GM23338 (cell line): ENCODE results near the gene CIDEA. TPM values are rescaled to one million over a fixed set of nuclear protein-coding genes. Genes with fewer than 3 reads are reported as not detected.
A peak's percentile ranks its signal among the peaks of the same experiment; 100 is the strongest.

ENCODE experiments used
- ATAC-seq: fragments of 200-7000 bp; cut with Tn5 transposase; 3 replicates; pipeline ENCODE4 v1.9.1; 2020
- DNase-seq: peaks from one replicate; pipeline ENCODE4 v3.0.0-alpha.2; 2015; ENCODE audit warnings: low spot score
- H2AFZ ChIP-seq: fragments of 200-600 bp; sonication (generic); 2 replicates; pipeline ENCODE4 v1.8.0; 2016; ENCODE audit warnings: antibody characterized with exemption, mild to moderate bottlenecking, moderate library complexity
- H3F3A ChIP-seq: fragments of 200-600 bp; sonication (generic); replicated peaks from 2 replicates; pipeline ENCODE4 v1.8.0; 2017; ENCODE audit warnings: antibody characterized with exemption, mixed run types, low read depth
- H3K27ac ChIP-seq: fragments of 200-600 bp; sonication (generic); 2 replicates; pipeline ENCODE4 v1.6.1; 2016; ENCODE audit warnings: low read depth
- H3K27me3 ChIP-seq: fragments of 200-600 bp; sonication (generic); 2 replicates; pipeline ENCODE4 v1.8.0; 2016; ENCODE audit warnings: mild to moderate bottlenecking, mixed run types, moderate library complexity; ENCODE audit not compliant: insufficient read depth
- H3K36me3 ChIP-seq: fragments of 200-600 bp; sonication (generic); 2 replicates; pipeline ENCODE4 v1.8.0; 2016; ENCODE audit warnings: mild to moderate bottlenecking; ENCODE audit not compliant: insufficient read depth
- H3K4me1 ChIP-seq: fragments of 200-600 bp; sonication (generic); 2 replicates; pipeline ENCODE4 v1.8.0; 2016; ENCODE audit warnings: mild to moderate bottlenecking, moderate library complexity; ENCODE audit not compliant: insufficient read depth
- H3K4me2 ChIP-seq: fragments of 200-600 bp; sonication (generic); 2 replicates; pipeline ENCODE4 v1.7.1; 2017; ENCODE audit warnings: mixed run types
- H3K4me3 ChIP-seq: fragments of 200-600 bp; sonication (generic); 2 replicates; pipeline ENCODE4 v1.6.1; 2016; ENCODE audit warnings: mixed run types
- H3K79me2 ChIP-seq: fragments of 200-600 bp; sonication (generic); replicated peaks from 2 replicates; pipeline ENCODE4 v1.8.0; 2017; ENCODE audit warnings: mild to moderate bottlenecking; ENCODE audit not compliant: insufficient read depth
- H3K9me2 ChIP-seq: fragments of 200-600 bp; sonication (generic); 2 replicates; pipeline ENCODE4 v1.8.0; 2017; ENCODE audit not compliant: insufficient read depth
- H4K20me1 ChIP-seq: fragments of 200-600 bp; sonication (generic); replicated peaks from 2 replicates; pipeline ENCODE4 v1.8.0; 2017; ENCODE audit warnings: mild to moderate bottlenecking; ENCODE audit not compliant: insufficient read depth
- H3K27ac Mint-ChIP-seq: 2 replicates; pipeline ENCODE4 v1.8.0; 2020; ENCODE audit warnings: inconsistent platforms, mild to moderate bottlenecking, moderate library complexity, mixed read lengths
- H3K27me3 Mint-ChIP-seq: 3 replicates; pipeline ENCODE4 v1.8.0; 2022; ENCODE audit warnings: low read depth, mild to moderate bottlenecking, moderate library complexity, mixed read lengths, inconsistent platforms; ENCODE audit not compliant: insufficient read depth, poor library complexity
- H3K36me3 Mint-ChIP-seq: 3 replicates; pipeline ENCODE4 v1.8.0; 2021; ENCODE audit warnings: low read depth, mild to moderate bottlenecking, inconsistent platforms, moderate library complexity, mixed read lengths
- H3K4me1 Mint-ChIP-seq: 3 replicates; pipeline ENCODE4 v1.8.0; 2020; ENCODE audit warnings: mild to moderate bottlenecking, inconsistent platforms, mixed read lengths
- H3K4me3 Mint-ChIP-seq: 3 replicates; pipeline ENCODE4 v1.8.0; 2021; ENCODE audit warnings: moderate library complexity, mild to moderate bottlenecking, inconsistent platforms, mixed read lengths
- H3K9me3 Mint-ChIP-seq: 3 replicates; pipeline ENCODE4 v1.8.0; 2020; ENCODE audit warnings: moderate library complexity, mild to moderate bottlenecking, inconsistent platforms, mixed read lengths
- CREB1 ChIP-seq: fragments of 250-450 bp; sonication (Bioruptor Pico); IDR thresholded peaks from 2 replicates; pipeline ENCODE4 v1.5.0; 2020; ENCODE audit warnings: low read depth, mild to moderate bottlenecking, moderate library complexity
- EZH2 ChIP-seq: fragments of 200-600 bp; sonication (generic); IDR thresholded peaks from one replicate; pipeline ENCODE4 v1.8.0; 2017; ENCODE audit warnings: antibody characterized with exemption, mild to moderate bottlenecking, low read depth; ENCODE audit not compliant: unreplicated experiment
- EZH2phosphoT487 ChIP-seq: fragments of 200-600 bp; sonication (generic); IDR thresholded peaks from one replicate; pipeline ENCODE4 v1.8.1; 2018; ENCODE audit warnings: antibody characterized with exemption; ENCODE audit not compliant: unreplicated experiment
- JUNB ChIP-seq: IDR thresholded peaks from one replicate; pipeline ENCODE4 v1.6.1; 2016; ENCODE audit warnings: antibody characterized with exemption; ENCODE audit not compliant: unreplicated experiment
- NANOG ChIP-seq: IDR thresholded peaks from 2 replicates; pipeline ENCODE4 v1.6.1; 2016; ENCODE audit warnings: antibody characterized with exemption, borderline replicate concordance
- POLR2AphosphoS5 ChIP-seq: IDR thresholded peaks from 2 replicates; pipeline ENCODE4 v1.6.1; 2016; ENCODE audit warnings: antibody characterized with exemption, low read depth
- STAT1 ChIP-seq: IDR thresholded peaks from one replicate; pipeline ENCODE4 v1.6.1; 2016; ENCODE audit warnings: antibody characterized with exemption; ENCODE audit not compliant: unreplicated experiment
- ZNF114 ChIP-seq: fragments of 250-450 bp; sonication (Bioruptor Pico); IDR thresholded peaks from 2 replicates; pipeline ENCODE4 v1.5.0; 2020; ENCODE audit warnings: mild to moderate bottlenecking, moderate library complexity
- ZNF331 ChIP-seq: fragments of 250-450 bp; sonication (Bioruptor Pico); IDR thresholded peaks from 2 replicates; pipeline ENCODE4 v1.5.0; 2020; ENCODE audit warnings: low read depth, mild to moderate bottlenecking, moderate library complexity
- polyA plus RNA-seq: library from polyadenylated mRNA; unstranded; fragments of >200 nt; fragmentation: Nextera tagmentation; extraction: Ambion mirVana; gene quantifications from 2 replicates; pipeline ENCODE4 v1.2.1, GENCODE V29; 2016
- total RNA-seq: library from RNA; depleted of rRNA; stranded (reverse); fragments of >200 nt; shearing (Covaris generic); gene quantifications from 2 replicates; pipeline ENCODE4 v1.2.3, GENCODE V29; 2014
- TF ChIP-seq, protein P1 (sequence below): IDR thresholded peaks from 2 replicates; pipeline ENCODE4 v1.6.1; 2016; ENCODE audit warnings: antibody characterized with exemption
- TF ChIP-seq, protein P2 (sequence below): fragments of 250-450 bp; sonication (Bioruptor Pico); IDR thresholded peaks from 2 replicates; pipeline ENCODE4 v1.5.0; 2020; ENCODE audit warnings: mild to moderate bottlenecking, moderate library complexity
- TF ChIP-seq, protein P3 (sequence below): IDR thresholded peaks from one replicate; pipeline ENCODE4 v1.6.1; 2018; ENCODE audit warnings: antibody characterized with exemption; ENCODE audit not compliant: unreplicated experiment
- TF ChIP-seq, protein P4 (sequence below), 2 experiments: fragments of 200-600 bp in 1 of 2; sonication (generic) in 1 of 2; conservative IDR thresholded peaks; 2 replicates each; pipeline versions ENCODE4 v1.5.1 to v1.6.1; 2016 to 2017; ENCODE audit warnings: antibody characterized with exemption in 2 of 2, low read depth in 2 of 2, mild to moderate bottlenecking in 2 of 2, moderate library complexity in 1 of 2

The CIDEA gene
- total and polyA plus RNA-seq, 2 experiments from 2014 or later = 0.45 TPM; not detected in 1

DNA sequence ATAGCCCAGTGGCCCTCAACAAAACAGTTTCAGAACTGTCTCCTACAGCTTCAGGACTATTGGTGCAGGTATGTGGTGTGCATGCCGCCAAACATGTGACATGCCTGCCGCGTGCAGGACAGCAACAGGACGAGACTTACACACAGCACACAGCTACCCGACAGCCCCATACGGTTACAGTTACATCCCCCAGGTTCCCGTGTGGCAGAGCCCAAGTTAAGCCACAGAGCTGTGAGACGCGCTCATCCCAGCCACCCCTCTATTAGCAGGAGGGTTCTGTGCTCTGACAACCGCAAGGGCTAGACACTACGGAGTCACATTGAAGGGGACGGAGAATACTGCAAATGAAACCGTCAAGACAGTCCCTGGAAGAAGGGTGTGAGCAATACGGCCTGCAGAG is 37.5 kb downstream of the CIDEA start:
- Histone ChIP-seq H3K27ac (no peak overlapping the region), H2AFZ (0 out of 2 replicates have a peak overlapping the region, but pooled peaks have one; percentile 52), H3K27me3 (peaks cover 18% of the 10 kb centered on the region), H3F3A (peaks cover 12% of the 10 kb centered on the region), H3K9me2 (no peaks in the 10 kb centered on the region), H4K20me1 (no peaks in the 10 kb centered on the region), H3K4me3 (no peak overlapping the region), H3K36me3 (no peaks in the 10 kb centered on the region), H3K4me2 (no peak overlapping the region), H3K79me2 (no peaks in the 10 kb centered on the region), H3K4me1 (peaks cover 15% of the 10 kb centered on the region)
- no peak for ATAC-seq
- peaks cover 30% of the 10 kb centered on the region for H3K27me3 Mint-ChIP-seq
- DNase-seq = no peak
- peaks cover 23% of the 10 kb centered on the region for H3K4me1 Mint-ChIP-seq
- H3K4me3 Mint-ChIP-seq = no peak overlapping the region
- no peak overlapping the region for H3K27ac Mint-ChIP-seq
- no peaks in the 10 kb centered on the region; the same call in 2 of the 3 replicates for H3K36me3 Mint-ChIP-seq
- H3K9me3 Mint-ChIP-seq = no peaks in the 10 kb centered on the region; the same call in 2 of the 3 replicates
- TF ChIP-seq EZH2 (no peak), POLR2AphosphoS5 (no peak), ZNF114 (no peak), CREB1 (CRISPR knock-in tag) (no peak), STAT1 (no peak), NANOG (no peak), EZH2phosphoT487 (no peak), JUNB (no peak), ZNF331 (CRISPR knock-in tag) (no peak)
- TF ChIP-seq, protein P1, sequence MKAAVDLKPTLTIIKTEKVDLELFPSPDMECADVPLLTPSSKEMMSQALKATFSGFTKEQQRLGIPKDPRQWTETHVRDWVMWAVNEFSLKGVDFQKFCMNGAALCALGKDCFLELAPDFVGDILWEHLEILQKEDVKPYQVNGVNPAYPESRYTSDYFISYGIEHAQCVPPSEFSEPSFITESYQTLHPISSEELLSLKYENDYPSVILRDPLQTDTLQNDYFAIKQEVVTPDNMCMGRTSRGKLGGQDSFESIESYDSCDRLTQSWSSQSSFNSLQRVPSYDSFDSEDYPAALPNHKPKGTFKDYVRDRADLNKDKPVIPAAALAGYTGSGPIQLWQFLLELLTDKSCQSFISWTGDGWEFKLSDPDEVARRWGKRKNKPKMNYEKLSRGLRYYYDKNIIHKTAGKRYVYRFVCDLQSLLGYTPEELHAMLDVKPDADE = no peak
- TF ChIP-seq, protein P2, sequence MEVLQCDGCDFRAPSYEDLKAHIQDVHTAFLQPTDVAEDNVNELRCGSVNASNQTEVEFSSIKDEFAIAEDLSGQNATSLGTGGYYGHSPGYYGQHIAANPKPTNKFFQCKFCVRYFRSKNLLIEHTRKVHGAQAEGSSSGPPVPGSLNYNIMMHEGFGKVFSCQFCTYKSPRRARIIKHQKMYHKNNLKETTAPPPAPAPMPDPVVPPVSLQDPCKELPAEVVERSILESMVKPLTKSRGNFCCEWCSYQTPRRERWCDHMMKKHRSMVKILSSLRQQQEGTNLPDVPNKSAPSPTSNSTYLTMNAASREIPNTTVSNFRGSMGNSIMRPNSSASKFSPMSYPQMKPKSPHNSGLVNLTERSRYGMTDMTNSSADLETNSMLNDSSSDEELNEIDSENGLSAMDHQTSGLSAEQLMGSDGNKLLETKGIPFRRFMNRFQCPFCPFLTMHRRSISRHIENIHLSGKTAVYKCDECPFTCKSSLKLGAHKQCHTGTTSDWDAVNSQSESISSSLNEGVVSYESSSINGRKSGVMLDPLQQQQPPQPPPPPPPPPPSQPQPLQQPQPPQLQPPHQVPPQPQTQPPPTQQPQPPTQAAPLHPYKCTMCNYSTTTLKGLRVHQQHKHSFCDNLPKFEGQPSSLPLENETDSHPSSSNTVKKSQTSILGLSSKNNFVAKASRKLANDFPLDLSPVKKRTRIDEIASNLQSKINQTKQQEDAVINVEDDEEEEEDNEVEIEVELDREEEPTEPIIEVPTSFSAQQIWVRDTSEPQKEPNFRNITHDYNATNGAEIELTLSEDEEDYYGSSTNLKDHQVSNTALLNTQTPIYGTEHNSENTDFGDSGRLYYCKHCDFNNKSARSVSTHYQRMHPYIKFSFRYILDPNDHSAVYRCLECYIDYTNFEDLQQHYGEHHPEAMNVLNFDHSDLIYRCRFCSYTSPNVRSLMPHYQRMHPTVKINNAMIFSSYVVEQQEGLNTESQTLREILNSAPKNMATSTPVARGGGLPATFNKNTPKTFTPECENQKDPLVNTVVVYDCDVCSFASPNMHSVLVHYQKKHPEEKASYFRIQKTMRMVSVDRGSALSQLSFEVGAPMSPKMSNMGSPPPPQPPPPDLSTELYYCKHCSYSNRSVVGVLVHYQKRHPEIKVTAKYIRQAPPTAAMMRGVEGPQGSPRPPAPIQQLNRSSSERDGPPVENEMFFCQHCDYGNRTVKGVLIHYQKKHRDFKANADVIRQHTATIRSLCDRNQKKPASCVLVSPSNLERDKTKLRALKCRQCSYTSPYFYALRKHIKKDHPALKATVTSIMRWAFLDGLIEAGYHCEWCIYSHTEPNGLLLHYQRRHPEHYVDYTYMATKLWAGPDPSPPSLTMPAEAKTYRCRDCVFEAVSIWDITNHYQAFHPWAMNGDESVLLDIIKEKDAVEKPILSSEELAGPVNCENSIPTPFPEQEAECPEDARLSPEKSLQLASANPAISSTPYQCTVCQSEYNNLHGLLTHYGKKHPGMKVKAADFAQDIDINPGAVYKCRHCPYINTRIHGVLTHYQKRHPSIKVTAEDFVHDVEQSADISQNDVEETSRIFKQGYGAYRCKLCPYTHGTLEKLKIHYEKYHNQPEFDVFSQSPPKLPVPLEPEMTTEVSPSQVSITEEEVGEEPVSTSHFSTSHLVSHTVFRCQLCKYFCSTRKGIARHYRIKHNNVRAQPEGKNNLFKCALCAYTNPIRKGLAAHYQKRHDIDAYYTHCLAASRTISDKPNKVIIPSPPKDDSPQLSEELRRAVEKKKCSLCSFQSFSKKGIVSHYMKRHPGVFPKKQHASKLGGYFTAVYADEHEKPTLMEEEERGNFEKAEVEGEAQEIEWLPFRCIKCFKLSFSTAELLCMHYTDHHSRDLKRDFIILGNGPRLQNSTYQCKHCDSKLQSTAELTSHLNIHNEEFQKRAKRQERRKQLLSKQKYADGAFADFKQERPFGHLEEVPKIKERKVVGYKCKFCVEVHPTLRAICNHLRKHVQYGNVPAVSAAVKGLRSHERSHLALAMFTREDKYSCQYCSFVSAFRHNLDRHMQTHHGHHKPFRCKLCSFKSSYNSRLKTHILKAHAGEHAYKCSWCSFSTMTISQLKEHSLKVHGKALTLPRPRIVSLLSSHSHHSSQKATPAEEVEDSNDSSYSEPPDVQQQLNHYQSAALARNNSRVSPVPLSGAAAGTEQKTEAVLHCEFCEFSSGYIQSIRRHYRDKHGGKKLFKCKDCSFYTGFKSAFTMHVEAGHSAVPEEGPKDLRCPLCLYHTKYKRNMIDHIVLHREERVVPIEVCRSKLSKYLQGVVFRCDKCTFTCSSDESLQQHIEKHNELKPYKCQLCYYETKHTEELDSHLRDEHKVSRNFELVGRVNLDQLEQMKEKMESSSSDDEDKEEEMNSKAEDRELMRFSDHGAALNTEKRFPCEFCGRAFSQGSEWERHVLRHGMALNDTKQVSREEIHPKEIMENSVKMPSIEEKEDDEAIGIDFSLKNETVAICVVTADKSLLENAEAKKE (CRISPR knock-in tag) = no peak
- TF ChIP-seq, protein P3, sequence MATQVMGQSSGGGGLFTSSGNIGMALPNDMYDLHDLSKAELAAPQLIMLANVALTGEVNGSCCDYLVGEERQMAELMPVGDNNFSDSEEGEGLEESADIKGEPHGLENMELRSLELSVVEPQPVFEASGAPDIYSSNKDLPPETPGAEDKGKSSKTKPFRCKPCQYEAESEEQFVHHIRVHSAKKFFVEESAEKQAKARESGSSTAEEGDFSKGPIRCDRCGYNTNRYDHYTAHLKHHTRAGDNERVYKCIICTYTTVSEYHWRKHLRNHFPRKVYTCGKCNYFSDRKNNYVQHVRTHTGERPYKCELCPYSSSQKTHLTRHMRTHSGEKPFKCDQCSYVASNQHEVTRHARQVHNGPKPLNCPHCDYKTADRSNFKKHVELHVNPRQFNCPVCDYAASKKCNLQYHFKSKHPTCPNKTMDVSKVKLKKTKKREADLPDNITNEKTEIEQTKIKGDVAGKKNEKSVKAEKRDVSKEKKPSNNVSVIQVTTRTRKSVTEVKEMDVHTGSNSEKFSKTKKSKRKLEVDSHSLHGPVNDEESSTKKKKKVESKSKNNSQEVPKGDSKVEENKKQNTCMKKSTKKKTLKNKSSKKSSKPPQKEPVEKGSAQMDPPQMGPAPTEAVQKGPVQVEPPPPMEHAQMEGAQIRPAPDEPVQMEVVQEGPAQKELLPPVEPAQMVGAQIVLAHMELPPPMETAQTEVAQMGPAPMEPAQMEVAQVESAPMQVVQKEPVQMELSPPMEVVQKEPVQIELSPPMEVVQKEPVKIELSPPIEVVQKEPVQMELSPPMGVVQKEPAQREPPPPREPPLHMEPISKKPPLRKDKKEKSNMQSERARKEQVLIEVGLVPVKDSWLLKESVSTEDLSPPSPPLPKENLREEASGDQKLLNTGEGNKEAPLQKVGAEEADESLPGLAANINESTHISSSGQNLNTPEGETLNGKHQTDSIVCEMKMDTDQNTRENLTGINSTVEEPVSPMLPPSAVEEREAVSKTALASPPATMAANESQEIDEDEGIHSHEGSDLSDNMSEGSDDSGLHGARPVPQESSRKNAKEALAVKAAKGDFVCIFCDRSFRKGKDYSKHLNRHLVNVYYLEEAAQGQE = no peak
- TF ChIP-seq, protein P4, sequence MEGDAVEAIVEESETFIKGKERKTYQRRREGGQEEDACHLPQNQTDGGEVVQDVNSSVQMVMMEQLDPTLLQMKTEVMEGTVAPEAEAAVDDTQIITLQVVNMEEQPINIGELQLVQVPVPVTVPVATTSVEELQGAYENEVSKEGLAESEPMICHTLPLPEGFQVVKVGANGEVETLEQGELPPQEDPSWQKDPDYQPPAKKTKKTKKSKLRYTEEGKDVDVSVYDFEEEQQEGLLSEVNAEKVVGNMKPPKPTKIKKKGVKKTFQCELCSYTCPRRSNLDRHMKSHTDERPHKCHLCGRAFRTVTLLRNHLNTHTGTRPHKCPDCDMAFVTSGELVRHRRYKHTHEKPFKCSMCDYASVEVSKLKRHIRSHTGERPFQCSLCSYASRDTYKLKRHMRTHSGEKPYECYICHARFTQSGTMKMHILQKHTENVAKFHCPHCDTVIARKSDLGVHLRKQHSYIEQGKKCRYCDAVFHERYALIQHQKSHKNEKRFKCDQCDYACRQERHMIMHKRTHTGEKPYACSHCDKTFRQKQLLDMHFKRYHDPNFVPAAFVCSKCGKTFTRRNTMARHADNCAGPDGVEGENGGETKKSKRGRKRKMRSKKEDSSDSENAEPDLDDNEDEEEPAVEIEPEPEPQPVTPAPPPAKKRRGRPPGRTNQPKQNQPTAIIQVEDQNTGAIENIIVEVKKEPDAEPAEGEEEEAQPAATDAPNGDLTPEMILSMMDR (conservative IDR thresholded peaks at IDR 0.05; ENCODE audit: low read depth in 2 of 2) = no peak
